ENCODE results near the gene KLHL4. TPM values are rescaled to one million over a fixed set of nuclear protein-coding genes. Genes with fewer than 3 reads are reported as not detected.

KLHL4 gene
- total RNA-seq, 1 donor from 2014 or later, result not detected

DNA sequence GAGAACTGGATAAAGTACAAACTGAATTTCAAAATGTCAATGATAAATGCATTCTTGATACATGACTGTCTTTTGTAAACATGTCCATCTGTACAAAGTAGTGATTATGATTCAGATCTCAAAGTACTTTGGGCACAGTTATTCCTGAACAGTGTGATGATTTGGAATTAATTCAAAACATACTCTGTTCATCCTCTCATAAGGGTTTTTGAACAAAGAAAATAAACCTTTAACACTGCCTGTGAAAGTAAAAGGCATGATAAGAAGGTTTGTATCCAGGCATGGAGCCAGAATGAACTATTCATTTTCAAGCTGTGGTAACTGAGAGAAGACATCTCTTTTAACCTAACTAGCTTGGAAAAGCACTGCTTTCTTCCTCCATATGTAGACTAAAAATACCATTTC is 883 bp upstream of the KLHL4 start:
- Mint-ChIP-seq H3K27ac (no peak overlapping the region), H3K27me3 (no peaks in the 10 kb centered on the region), H3K36me3 (ENCODE audit: low read depth) (no peaks in the 10 kb centered on the region), H3K9me3 (no peaks in the 10 kb centered on the region), H3K4me3 (no peak overlapping the region), H3K4me1 (no peaks in the 10 kb centered on the region)
- no peak for ATAC-seq (ENCODE audit: low read depth)
- no peak for DNase-seq
- ChIA-PET CTCF (no interaction called here), POLR2A (no interaction called here)
- intact Hi-C loops (cut with micrococcal nuclease), result no loop called here
- TF ChIP-seq, protein P1, sequence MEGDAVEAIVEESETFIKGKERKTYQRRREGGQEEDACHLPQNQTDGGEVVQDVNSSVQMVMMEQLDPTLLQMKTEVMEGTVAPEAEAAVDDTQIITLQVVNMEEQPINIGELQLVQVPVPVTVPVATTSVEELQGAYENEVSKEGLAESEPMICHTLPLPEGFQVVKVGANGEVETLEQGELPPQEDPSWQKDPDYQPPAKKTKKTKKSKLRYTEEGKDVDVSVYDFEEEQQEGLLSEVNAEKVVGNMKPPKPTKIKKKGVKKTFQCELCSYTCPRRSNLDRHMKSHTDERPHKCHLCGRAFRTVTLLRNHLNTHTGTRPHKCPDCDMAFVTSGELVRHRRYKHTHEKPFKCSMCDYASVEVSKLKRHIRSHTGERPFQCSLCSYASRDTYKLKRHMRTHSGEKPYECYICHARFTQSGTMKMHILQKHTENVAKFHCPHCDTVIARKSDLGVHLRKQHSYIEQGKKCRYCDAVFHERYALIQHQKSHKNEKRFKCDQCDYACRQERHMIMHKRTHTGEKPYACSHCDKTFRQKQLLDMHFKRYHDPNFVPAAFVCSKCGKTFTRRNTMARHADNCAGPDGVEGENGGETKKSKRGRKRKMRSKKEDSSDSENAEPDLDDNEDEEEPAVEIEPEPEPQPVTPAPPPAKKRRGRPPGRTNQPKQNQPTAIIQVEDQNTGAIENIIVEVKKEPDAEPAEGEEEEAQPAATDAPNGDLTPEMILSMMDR (IDR thresholded peaks at IDR 0.05), result no peak

DNA sequence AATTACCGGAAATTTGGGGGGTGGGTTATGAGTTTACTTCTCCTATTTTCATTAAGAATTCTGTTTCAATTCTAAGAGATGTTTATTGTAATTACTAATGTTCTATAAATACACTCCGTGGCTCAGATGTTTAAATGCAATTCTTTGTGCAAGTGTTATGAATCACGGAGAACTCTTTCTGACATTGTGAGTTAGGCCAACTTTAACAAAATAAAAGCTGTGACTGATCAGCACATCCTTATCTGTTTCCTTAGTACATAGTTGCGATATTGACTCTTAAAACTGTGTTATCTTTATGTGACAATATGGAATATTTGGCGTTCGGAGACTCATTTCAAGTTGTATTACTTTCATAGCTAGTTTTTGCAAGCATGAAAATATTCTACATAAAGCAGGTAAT is 902 bp downstream of the KLHL4 start:
- TF ChIP-seq, protein P1 (IDR thresholded peaks at IDR 0.05), result no peak
- intact Hi-C loops (cut with micrococcal nuclease), result no loop called here
- Mint-ChIP-seq H3K27me3 (no peaks in the 10 kb centered on the region), H3K36me3 (ENCODE audit: low read depth) (no peaks in the 10 kb centered on the region), H3K27ac (no peak overlapping the region), H3K9me3 (no peaks in the 10 kb centered on the region), H3K4me1 (no peaks in the 10 kb centered on the region), H3K4me3 (no peak overlapping the region)
- ChIA-PET CTCF (no interaction called here), POLR2A (no interaction called here)
- no peak for DNase-seq
- no peak for ATAC-seq (ENCODE audit: low read depth)

DNA sequence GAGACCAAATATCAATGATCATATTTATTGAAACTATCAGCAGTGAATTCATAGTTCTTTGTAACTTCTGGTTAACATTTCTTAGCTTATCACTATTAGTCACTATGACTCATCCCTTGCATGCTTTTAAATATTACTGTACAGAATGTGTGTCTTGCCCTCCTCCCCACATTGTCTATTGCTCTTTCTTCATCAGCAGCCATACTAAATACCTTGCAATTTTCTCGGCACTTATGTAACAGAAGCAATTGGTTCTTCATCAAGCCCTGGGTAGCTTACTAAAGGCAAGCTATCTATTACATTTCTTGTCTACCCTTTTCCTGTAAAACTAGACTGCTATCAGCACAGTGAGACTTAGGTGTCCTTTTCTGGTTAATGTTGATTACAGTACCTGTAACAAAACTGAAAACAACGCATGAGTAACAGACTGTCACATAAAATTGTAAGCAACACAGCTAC is 8.2 kb downstream of the KLHL4 start:
- no peaks in the 10 kb centered on the region for H3K36me3 Mint-ChIP-seq (ENCODE audit: low read depth)
- no peaks in the 10 kb centered on the region for H3K9me3 Mint-ChIP-seq
- H3K4me1 Mint-ChIP-seq, result no peaks in the 10 kb centered on the region
- ChIA-PET CTCF (no interaction called here), POLR2A (no interaction called here)
- no peak overlapping the region for H3K4me3 Mint-ChIP-seq
- TF ChIP-seq, protein P1 (IDR thresholded peaks at IDR 0.05), result no peak
- intact Hi-C loops (cut with micrococcal nuclease), result no loop called here
- ATAC-seq (ENCODE audit: low read depth) (no peak), DNase-seq (no peak)
- no peaks in the 10 kb centered on the region for H3K27me3 Mint-ChIP-seq
- H3K27ac Mint-ChIP-seq, result no peak overlapping the region

DNA sequence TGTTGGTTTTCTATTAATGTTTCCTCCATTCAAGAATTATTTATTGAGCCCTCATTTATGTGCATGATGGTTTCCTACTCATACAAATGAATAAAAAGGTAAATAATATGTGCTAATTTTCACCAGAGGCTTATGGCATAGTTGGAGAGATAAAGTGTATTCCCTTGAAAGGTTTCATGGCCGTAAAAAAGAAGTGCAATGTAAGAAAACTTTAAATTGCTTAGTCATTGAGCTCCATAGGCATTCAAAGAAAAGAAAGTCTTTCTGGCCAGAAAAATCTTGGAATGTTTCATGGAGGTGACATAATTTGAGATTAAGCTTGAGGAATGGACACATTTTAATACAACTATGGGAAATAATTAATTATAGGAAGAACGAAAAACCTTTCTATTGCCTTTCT is 8.7 kb downstream of the KLHL4 start:
- DNase-seq (no peak), ATAC-seq (ENCODE audit: low read depth) (no peak)
- Mint-ChIP-seq H3K4me3 (no peak overlapping the region), H3K9me3 (no peaks in the 10 kb centered on the region), H3K4me1 (no peaks in the 10 kb centered on the region), H3K27ac (no peak overlapping the region), H3K36me3 (ENCODE audit: low read depth) (no peaks in the 10 kb centered on the region), H3K27me3 (no peaks in the 10 kb centered on the region)
- POLR2A ChIA-PET, result no interaction called here
- intact Hi-C loops (cut with micrococcal nuclease), result no loop called here
- TF ChIP-seq, protein P1 (IDR thresholded peaks at IDR 0.05), result no peak
- CTCF ChIA-PET, result no interaction called here

DNA sequence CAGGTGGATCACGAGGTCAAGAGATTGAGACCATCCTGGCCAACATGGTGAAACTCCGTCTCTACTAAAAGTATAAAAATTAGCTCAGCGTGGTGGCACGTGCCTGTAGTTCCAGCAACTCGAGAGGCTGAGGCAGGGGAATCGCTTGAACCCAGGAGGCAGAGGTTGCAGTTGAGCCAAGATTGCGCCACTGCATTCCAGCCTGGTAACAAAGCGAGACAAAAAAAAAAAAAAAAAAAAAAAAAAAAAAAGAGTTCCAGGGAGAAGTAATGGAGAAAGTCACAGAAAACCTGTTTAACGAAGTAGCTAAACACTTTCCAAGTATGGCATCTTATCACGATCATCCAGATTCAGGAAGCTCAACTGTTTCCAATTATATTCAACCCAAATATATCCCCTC is 10.9 kb downstream of the KLHL4 start:
- CTCF ChIA-PET, result no interaction called here
- H3K36me3 Mint-ChIP-seq (ENCODE audit: low read depth), result no peaks in the 10 kb centered on the region
- TF ChIP-seq, protein P1 (IDR thresholded peaks at IDR 0.05), result no peak
- H3K27me3 Mint-ChIP-seq, result no peaks in the 10 kb centered on the region
- POLR2A ChIA-PET, result no interaction called here
- no peak for DNase-seq
- no peak overlapping the region for H3K27ac Mint-ChIP-seq
- no peaks in the 10 kb centered on the region for H3K4me1 Mint-ChIP-seq
- intact Hi-C loops (cut with micrococcal nuclease), result no loop called here
- no peaks in the 10 kb centered on the region for H3K9me3 Mint-ChIP-seq
- ATAC-seq (ENCODE audit: low read depth), result no peak
- H3K4me3 Mint-ChIP-seq, result no peak overlapping the region

Data from activated B cell treated with CpG ODN at 0.5 μM for 24 hours (primary cell).